GM12865 (cell line): ENCODE data around the gene MAMDC4.
"Not testable (repeated sequence)": the region's sequence is repeated elsewhere in the genome, so short reads cannot be mapped to it uniquely, and the experiment has no call there.

ENCODE experiments used
- DNase-seq: peaks from one replicate; pipeline ENCODE4 v3.0.0; 2010; ENCODE audit warnings: low read depth
- H3K4me3 ChIP-seq: 2 replicates; pipeline ENCODE4 v1.5.1; 2011; ENCODE audit warnings: mild to moderate bottlenecking, low read depth, low read length, control low read depth
- CTCF ChIP-seq: IDR thresholded peaks from 2 replicates; pipeline ENCODE4 v1.5.1; 2011; ENCODE audit warnings: low read length, control low read depth, low read depth, inconsistent platforms; ENCODE audit not compliant: insufficient read depth; ENCODE audit errors: missing control alignments

Gene MAMDC4

GRCh38 chr9:136842380-136842948, 9.7 kb upstream of the MAMDC4 start, which contains the start of gene AJM1:
Gene AJM1 (plus strand): TSS chr9:136842478. CDS start chr9:136844415, 1,937 bp downstream.
- DNase-seq: peak; percentile 87
- peak within 1 kb of the TSS; percentile 86 for H3K4me3 ChIP-seq
- peak; percentile 91 for TF ChIP-seq CTCF

GRCh38 chr9:136843159-136843800, 8.9 kb upstream of the MAMDC4 start:
- DNase-seq: not testable (repeated sequence)
- peak overlapping the region; percentile 25 for H3K4me3 ChIP-seq

GRCh38 chr9:136843801-136844740, 8.1 kb upstream of the MAMDC4 start:
- peak; percentile 35 for DNase-seq
- TF ChIP-seq CTCF: peak; percentile 39
- not testable (repeated sequence) for H3K4me3 ChIP-seq

- DNase-seq: no peak
- TF ChIP-seq CTCF: no peak
- no peak overlapping the region for H3K4me3 ChIP-seq
These were observed 7.2 kb upstream of the MAMDC4 start for GRCh38 chr9:136844761-136845464.

- no peak overlapping the region for H3K4me3 ChIP-seq
- no peak for DNase-seq
- no peak for TF ChIP-seq CTCF
These were observed 6.5 kb upstream of the MAMDC4 start for GRCh38 chr9:136845465-136846260.

- DNase-seq: no peak
- H3K4me3 ChIP-seq: no peak overlapping the region
- TF ChIP-seq CTCF: no peak
These were observed 5.6 kb upstream of the MAMDC4 start for GRCh38 chr9:136846376-136847087.
